RPMI7951 (cell line): ENCODE results near the gene ARHGAP12. TPM values are rescaled to one million over a fixed set of nuclear protein-coding genes. Genes with fewer than 3 reads are reported as not detected.

Source experiments
- DNase-seq: peaks from one replicate; pipeline ENCODE4 v3.0.0-alpha.2; 2012; ENCODE audit warnings: low read depth
- total RNA-seq: library from RNA; depleted of rRNA; stranded (reverse); fragments of >200 nt; shearing (Covaris generic); gene quantifications from 2 replicates; pipeline ENCODE4 v1.2.3, GENCODE V29; 2014

The ARHGAP12 gene
- total RNA-seq, 1 experiment from 2014 or later = 61.4 TPM

- no peak for DNase-seq
These were observed 19.4 kb upstream of the ARHGAP12 start for GRCh38 chr10:31948021-31948420.

- peak; percentile 92 for DNase-seq
These were observed 18.7 kb upstream of the ARHGAP12 start for GRCh38 chr10:31947144-31947926.

GRCh38 chr10:31945392-31945791 is 16.8 kb upstream of the ARHGAP12 start:
- DNase-seq = no peak

- DNase-seq = no peak
These were observed 15.4 kb upstream of the ARHGAP12 start for GRCh38 chr10:31944071-31944433.

GRCh38 chr10:31942892-31943291 is 14.3 kb upstream of the ARHGAP12 start:
- DNase-seq = no peak

- DNase-seq = no peak
These were observed 13.8 kb upstream of the ARHGAP12 start for GRCh38 chr10:31942435-31942834.

GRCh38 chr10:31940839-31941653 is 12.4 kb upstream of the ARHGAP12 start:
- DNase-seq = peak; percentile 100

- no peak for DNase-seq
These were observed 11.4 kb upstream of the ARHGAP12 start for GRCh38 chr10:31939797-31940708.

GRCh38 chr10:31937371-31937770 is 8.7 kb upstream of the ARHGAP12 start:
- DNase-seq = no peak

- no peak for DNase-seq
These were observed 8.3 kb upstream of the ARHGAP12 start for GRCh38 chr10:31936933-31937332.

GRCh38 chr10:31936086-31936485 is 7.5 kb upstream of the ARHGAP12 start:
- no peak for DNase-seq

- DNase-seq = no peak
These were observed 7.0 kb upstream of the ARHGAP12 start for GRCh38 chr10:31935678-31936077.

- no peak for DNase-seq
These were observed 4.2 kb upstream of the ARHGAP12 start for GRCh38 chr10:31932838-31933237.

GRCh38 chr10:31930856-31931255 is 2.2 kb upstream of the ARHGAP12 start:
- no peak for DNase-seq

- DNase-seq = peak; percentile 51
These were observed 1.6 kb upstream of the ARHGAP12 start for GRCh38 chr10:31930023-31930751.

- peak; percentile 63 for DNase-seq
These were observed 811 bp upstream of the ARHGAP12 start for GRCh38 chr10:31929261-31930022.

GRCh38 chr10:31927884-31928548 is 615 bp downstream of the ARHGAP12 start:
- DNase-seq = peak; percentile 68

GRCh38 chr10:31927565-31927883 is 1.1 kb downstream of the ARHGAP12 start:
- no peak for DNase-seq

GRCh38 chr10:31926765-31927564 is 1.7 kb downstream of the ARHGAP12 start:
- DNase-seq = no peak
